Brain microvascular endothelial cell (primary cell): ENCODE measurements around the gene CDYL.

Source experiments
- DNase-seq: peaks from one replicate; pipeline ENCODE4 v3.0.0-alpha.2; 2020
- H3K27ac ChIP-seq: fragments of 250-450 bp; sonication (Bioruptor Pico); 2 replicates; pipeline ENCODE4 v1.5.1; 2020; ENCODE audit warnings: mild to moderate bottlenecking, moderate library complexity
- H3K27me3 ChIP-seq: fragments of 250-450 bp; sonication (Bioruptor Pico); replicated peaks from 2 replicates; pipeline ENCODE4 v1.5.1; 2020; ENCODE audit warnings: mild to moderate bottlenecking
- H3K36me3 ChIP-seq: fragments of 250-450 bp; sonication (Bioruptor Pico); replicated peaks from 2 replicates; pipeline ENCODE4 v1.5.1; 2020; ENCODE audit warnings: mild to moderate bottlenecking
- H3K4me3 ChIP-seq: 2 replicates; pipeline ENCODE4 v1.5.1; 2011; ENCODE audit warnings: low read depth, mild to moderate bottlenecking, control low read depth, low read length, moderate library complexity
- in situ Hi-C: cut with HindIII; loops from 2 replicates; pipeline ENCODE4 v1.10.0; 2017; ENCODE audit warnings: low sequenced_read_pairs, low pct_ligation_motif_present
- TF ChIP-seq, protein P1 (sequence below): IDR thresholded peaks from 2 replicates; pipeline ENCODE4 v1.5.1; 2011; ENCODE audit warnings: low read depth, mild to moderate bottlenecking, moderate library complexity, low read length, control low read depth, inconsistent platforms; ENCODE audit errors: missing control alignments

Gene CDYL

DNA sequence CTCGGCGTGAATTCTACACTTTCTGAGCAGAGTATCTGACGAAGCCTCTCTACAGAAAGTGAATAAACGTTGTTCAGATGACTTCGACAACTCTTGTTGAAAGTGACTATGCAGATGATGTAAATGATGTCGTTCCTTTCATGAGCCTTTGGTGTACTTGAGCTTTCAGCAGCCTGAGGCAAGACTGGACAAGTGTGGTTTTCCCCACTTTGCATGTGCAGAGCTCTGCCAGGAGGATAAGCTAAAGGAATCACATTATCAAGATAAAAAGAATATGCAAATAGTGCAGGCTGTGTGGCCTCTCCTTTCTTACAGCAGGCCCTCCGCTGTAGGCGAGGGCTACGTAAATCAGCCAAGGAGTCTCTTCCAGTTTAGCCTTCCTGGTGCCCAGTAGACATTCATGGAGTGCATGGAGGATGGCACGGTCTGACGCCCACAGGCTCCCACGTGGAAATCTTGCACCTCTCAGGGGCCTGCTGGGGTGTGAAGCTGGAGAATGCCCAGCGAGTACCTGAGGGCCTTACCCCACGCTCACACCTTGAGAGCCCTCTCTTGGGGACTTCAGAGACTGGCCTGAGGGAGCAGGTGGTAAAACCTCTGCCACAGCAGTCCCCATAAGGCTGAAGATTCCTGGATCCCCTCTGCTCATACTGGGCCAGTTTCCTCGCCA lies 172.7 kb downstream of the CDYL start:
- TF ChIP-seq, protein P1, sequence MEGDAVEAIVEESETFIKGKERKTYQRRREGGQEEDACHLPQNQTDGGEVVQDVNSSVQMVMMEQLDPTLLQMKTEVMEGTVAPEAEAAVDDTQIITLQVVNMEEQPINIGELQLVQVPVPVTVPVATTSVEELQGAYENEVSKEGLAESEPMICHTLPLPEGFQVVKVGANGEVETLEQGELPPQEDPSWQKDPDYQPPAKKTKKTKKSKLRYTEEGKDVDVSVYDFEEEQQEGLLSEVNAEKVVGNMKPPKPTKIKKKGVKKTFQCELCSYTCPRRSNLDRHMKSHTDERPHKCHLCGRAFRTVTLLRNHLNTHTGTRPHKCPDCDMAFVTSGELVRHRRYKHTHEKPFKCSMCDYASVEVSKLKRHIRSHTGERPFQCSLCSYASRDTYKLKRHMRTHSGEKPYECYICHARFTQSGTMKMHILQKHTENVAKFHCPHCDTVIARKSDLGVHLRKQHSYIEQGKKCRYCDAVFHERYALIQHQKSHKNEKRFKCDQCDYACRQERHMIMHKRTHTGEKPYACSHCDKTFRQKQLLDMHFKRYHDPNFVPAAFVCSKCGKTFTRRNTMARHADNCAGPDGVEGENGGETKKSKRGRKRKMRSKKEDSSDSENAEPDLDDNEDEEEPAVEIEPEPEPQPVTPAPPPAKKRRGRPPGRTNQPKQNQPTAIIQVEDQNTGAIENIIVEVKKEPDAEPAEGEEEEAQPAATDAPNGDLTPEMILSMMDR = no peak
- Histone ChIP-seq H3K36me3 (peaks cover 18% of the 10 kb centered on the region), H3K27me3 (no peaks in the 10 kb centered on the region), H3K4me3 (no peak overlapping the region), H3K27ac (no peak overlapping the region)
- no peak for DNase-seq
- in situ Hi-C loops = no loop called here

DNA sequence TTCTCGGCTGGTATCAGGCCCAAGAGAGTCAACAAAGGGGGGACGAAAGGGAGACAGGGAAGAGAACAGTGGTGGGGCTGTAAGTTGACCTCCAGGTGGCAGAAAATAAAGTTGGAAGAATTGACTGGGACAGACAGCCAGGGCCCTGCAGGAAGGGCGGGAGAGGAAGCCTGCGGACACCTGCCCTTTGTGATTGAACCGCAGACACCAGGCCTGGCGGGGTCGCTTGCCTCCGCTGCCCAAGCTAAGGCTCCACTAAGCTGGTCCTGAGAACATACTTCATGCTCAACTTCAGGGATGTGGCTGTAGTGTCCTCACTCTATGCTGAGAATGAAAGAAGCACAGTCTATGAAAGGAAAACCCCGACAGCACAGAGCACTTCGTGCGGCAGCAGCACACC lies 173.9 kb downstream of the CDYL start:
- Histone ChIP-seq H3K4me3 (no peak overlapping the region), H3K36me3 (peaks cover 20% of the 10 kb centered on the region), H3K27me3 (no peaks in the 10 kb centered on the region), H3K27ac (no peak overlapping the region)
- TF ChIP-seq, protein P1 = no peak
- in situ Hi-C loops = no loop called here
- DNase-seq = no peak

DNA sequence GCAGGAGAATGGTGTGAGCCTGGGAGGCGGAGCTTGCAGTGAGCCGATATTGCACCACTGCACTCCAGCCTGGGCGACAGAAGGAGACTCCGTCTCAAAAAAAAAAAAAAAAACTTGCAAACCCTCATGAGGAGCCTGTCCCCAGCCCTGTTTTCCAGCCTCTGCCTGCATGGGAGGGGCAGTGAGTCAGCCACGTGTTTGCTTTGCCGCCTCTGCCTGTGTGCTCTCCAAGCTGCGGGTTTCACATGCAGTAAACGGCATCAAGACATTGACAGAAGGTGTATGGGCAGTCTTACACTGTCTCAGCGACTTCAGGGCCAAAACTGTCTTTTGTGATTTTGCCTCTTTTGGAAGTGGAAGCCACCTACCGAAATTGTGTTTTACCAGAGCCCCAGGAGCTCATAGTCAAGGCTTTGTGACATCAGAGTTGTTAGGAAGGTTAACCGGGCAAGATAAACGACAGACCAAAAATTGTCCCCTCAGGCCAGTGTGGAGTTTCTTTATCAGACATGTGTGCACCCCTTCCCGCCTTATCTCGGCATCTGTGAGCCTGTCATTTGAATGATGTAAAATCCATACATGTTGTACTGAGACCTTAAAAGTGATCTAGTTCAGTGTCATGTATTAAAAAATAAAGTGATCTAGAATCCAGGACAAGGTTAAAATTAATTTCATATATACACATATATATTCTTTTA lies 174.8 kb downstream of the CDYL start:
- Histone ChIP-seq H3K27ac (no peak overlapping the region), H3K4me3 (no peak overlapping the region), H3K36me3 (peaks cover 17% of the 10 kb centered on the region), H3K27me3 (no peaks in the 10 kb centered on the region)
- DNase-seq = no peak
- in situ Hi-C loops = no loop called here
- TF ChIP-seq, protein P1 = no peak

DNA sequence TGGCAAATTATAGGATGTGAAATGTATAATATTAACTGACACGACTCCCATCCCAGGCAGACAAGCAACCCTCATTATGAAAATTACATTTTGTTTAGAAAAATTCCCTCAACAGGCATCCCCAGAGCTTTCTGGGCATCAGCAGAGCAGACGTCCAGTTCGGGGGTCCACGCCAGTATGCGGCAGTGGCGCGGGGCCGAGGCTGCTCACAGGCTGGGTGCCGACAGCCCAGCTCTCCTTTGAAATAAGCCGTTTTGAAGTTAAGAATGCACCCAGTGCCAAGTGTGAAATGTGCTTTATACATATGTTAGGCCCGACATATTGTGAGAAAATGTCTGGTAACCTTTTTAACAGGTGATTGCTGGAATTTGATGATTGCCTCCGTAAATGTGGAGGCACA lies 177.2 kb downstream of the CDYL start:
- peaks cover 17% of the 10 kb centered on the region for H3K36me3 ChIP-seq
- no peaks in the 10 kb centered on the region for H3K27me3 ChIP-seq
- in situ Hi-C loops = no loop called here
- no peak overlapping the region for H3K27ac ChIP-seq
- TF ChIP-seq, protein P1 = no peak
- no peak overlapping the region for H3K4me3 ChIP-seq
- no peak for DNase-seq

DNA sequence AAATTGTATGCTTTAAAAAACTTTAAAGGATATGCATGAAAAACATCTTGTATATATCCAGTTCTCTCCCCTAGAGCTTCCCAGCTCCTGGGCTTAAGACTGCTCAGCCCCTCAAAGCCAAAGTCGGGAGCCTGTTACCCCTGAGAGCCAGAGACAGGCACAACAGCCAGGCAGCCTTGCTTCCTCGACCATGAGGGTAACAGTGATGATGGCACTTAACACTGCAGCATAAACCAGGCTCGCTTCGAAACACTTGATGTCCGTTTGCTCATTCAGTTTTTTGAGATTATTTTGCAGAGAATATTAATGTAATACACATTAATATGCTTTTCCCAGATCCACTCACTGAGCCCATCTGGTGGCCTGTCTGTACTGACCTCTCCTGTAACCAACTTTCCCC lies 180.4 kb downstream of the CDYL start:
- peaks cover 14% of the 10 kb centered on the region for H3K36me3 ChIP-seq
- H3K27ac ChIP-seq = no peak overlapping the region
- no peak overlapping the region for H3K4me3 ChIP-seq
- TF ChIP-seq, protein P1 = no peak
- in situ Hi-C loops = no loop called here
- no peak for DNase-seq
- H3K27me3 ChIP-seq = no peaks in the 10 kb centered on the region
